Cardiac muscle cell (in vitro differentiated cells and primary cell): ENCODE measurements around the gene EHBP1L1. TPM values are rescaled to one million over a fixed set of nuclear protein-coding genes. Genes with fewer than 3 reads are reported as not detected.

Experiments used
- DNase-seq, 2 donors: peaks; one replicate each; pipeline versions ENCODE4 v3.0.0 to v3.0.0-alpha.2; 2010 to 2017; ENCODE audit warnings: low read depth in 1 of 2, low spot score in 1 of 2
- H3K27ac ChIP-seq: fragments of 200-600 bp; sonication (generic); 2 replicates; pipeline ENCODE4 v1.5.1; 2016
- H3K27me3 ChIP-seq: fragments of 200-600 bp; sonication (generic); 2 replicates; pipeline ENCODE4 v1.6.0; 2016; ENCODE audit warnings: control low read depth
- H3K36me3 ChIP-seq: fragments of 200-600 bp; sonication (generic); 2 replicates; pipeline ENCODE4 v1.5.1; 2016; ENCODE audit warnings: control low read depth
- H3K4me1 ChIP-seq: fragments of 200-600 bp; sonication (generic); 2 replicates; pipeline ENCODE4 v1.8.1; 2017; ENCODE audit warnings: low read depth, mild to moderate bottlenecking, mixed run types
- H3K4me3 ChIP-seq: fragments of 200-600 bp; sonication (generic); 2 replicates; pipeline ENCODE4 v1.5.1; 2016; ENCODE audit warnings: mild to moderate bottlenecking
- H3K9me3 ChIP-seq: fragments of 200-600 bp; sonication (generic); 2 replicates; pipeline ENCODE4 v1.5.1; 2017; ENCODE audit warnings: low read depth, mild to moderate bottlenecking, control low read depth
- polyA plus RNA-seq: library from polyadenylated mRNA; unstranded; fragments of >200 nt; fragmentation: Nextera tagmentation; extraction: Ambion mirVana; gene quantifications from 2 replicates; pipeline ENCODE4 v1.2.1, GENCODE V29; 2016
- total RNA-seq: library from RNA; depleted of rRNA; stranded (reverse); fragments of >200 nt; gene quantifications from 2 replicates; pipeline ENCODE4 v1.2.3, GENCODE V29; 2016
- TF ChIP-seq, protein P1 (sequence below): IDR thresholded peaks from 2 replicates; pipeline ENCODE4 v1.5.1; 2012; ENCODE audit warnings: low read depth, mild to moderate bottlenecking, low read length

Gene EHBP1L1
- total and polyA plus RNA-seq, 2 experiments from 2014 or later, result 14.2 to 50.5 TPM

DNA sequence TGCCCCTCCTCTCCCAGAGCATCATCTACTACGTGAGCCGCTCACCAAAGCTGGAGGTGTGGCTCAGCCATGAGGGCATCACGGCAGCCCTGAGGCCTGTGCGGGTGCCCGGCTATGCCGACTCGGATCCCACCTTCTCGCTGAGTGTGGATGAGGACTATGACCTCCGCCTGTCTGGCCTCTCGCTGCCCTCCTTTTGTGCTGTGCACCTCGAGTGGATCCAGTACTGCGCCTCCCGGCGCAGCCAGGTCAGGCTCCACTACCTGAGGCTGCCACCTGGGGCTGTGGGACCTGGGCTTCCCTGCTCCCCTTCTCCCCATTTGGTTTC lies 58.2 kb downstream of the EHBP1L1 start:
- H3K27me3 ChIP-seq, result no peaks in the 10 kb centered on the region
- DNase-seq, result no peak
- H3K9me3 ChIP-seq, result no peaks in the 10 kb centered on the region
- no peak overlapping the region for H3K27ac ChIP-seq
- no peak overlapping the region for H3K4me3 ChIP-seq
- TF ChIP-seq, protein P1, sequence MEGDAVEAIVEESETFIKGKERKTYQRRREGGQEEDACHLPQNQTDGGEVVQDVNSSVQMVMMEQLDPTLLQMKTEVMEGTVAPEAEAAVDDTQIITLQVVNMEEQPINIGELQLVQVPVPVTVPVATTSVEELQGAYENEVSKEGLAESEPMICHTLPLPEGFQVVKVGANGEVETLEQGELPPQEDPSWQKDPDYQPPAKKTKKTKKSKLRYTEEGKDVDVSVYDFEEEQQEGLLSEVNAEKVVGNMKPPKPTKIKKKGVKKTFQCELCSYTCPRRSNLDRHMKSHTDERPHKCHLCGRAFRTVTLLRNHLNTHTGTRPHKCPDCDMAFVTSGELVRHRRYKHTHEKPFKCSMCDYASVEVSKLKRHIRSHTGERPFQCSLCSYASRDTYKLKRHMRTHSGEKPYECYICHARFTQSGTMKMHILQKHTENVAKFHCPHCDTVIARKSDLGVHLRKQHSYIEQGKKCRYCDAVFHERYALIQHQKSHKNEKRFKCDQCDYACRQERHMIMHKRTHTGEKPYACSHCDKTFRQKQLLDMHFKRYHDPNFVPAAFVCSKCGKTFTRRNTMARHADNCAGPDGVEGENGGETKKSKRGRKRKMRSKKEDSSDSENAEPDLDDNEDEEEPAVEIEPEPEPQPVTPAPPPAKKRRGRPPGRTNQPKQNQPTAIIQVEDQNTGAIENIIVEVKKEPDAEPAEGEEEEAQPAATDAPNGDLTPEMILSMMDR, result no peak
- peaks cover 11% of the 10 kb centered on the region for H3K4me1 ChIP-seq
- peaks cover 16% of the 10 kb centered on the region for H3K36me3 ChIP-seq

DNA sequence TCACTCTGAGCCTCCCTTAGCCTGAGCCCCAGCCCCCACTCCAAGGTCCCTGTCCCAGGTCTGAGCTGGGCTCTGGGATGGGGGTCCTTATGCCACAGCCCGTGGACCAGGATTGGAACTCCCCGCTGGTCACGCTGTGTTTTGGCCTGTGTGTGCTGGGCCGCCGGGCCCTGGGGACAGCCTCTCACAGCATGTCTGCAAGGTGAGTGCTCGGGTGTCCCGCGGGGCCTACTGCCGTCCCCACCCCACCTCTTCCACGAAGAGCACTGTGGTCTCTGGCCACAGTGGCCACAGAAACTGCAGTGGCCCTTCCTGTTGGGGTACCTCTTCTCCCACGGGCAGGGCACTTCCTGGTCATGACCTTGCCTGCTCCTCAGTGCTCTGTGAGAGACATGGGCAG lies 58.6 kb downstream of the EHBP1L1 start:
- Histone ChIP-seq H3K9me3 (no peaks in the 10 kb centered on the region), H3K36me3 (peaks cover 13% of the 10 kb centered on the region), H3K4me1 (peaks cover 11% of the 10 kb centered on the region), H3K27ac (no peak overlapping the region), H3K4me3 (no peak overlapping the region), H3K27me3 (no peaks in the 10 kb centered on the region)
- TF ChIP-seq, protein P1, result no peak
- no peak for DNase-seq

DNA sequence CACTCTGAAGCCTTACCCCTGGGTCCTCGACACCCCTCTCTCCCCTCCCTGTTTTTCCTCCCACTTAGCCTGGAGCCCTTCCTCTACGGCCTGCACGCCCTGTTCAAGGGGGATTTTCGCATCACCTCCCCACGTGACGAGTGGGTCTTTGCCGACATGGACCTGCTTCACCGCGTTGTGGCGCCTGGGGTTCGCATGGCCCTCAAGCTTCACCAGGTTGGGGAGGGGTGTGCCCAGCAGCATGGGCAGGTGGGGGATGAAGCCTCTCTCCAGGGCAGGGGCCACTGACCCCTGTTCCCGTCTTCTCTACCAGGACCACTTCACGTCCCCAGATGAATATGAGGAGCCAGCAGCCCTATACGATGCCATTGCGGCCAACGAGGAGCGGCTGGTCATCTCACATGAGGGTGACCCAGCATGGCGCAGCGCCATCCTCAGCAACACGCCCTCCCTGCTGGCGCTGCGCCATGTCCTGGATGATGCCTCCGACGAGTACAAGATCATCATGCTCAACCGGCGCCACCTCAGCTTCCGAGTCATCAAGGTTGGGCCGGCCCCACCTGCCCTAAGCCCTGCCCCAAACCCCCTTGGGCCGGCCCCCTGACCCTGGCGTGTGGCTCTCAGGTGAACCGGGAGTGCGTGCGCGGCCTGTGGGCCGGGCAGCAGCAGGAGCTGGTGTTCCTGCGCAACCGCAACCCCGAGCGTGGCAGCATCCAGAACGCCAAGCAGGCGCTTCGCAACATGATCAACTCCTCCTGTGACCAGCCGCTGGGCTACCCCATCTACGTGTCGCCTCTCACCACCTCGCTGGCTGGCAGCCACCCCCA lies 59.3 kb downstream of the EHBP1L1 start:
- Histone ChIP-seq H3K27ac (no peak overlapping the region), H3K9me3 (no peaks in the 10 kb centered on the region), H3K4me1 (peaks cover 11% of the 10 kb centered on the region), H3K27me3 (no peaks in the 10 kb centered on the region), H3K4me3 (no peak overlapping the region), H3K36me3 (peaks cover 6% of the 10 kb centered on the region)
- no peak for DNase-seq
- TF ChIP-seq, protein P1, result no peak

DNA sequence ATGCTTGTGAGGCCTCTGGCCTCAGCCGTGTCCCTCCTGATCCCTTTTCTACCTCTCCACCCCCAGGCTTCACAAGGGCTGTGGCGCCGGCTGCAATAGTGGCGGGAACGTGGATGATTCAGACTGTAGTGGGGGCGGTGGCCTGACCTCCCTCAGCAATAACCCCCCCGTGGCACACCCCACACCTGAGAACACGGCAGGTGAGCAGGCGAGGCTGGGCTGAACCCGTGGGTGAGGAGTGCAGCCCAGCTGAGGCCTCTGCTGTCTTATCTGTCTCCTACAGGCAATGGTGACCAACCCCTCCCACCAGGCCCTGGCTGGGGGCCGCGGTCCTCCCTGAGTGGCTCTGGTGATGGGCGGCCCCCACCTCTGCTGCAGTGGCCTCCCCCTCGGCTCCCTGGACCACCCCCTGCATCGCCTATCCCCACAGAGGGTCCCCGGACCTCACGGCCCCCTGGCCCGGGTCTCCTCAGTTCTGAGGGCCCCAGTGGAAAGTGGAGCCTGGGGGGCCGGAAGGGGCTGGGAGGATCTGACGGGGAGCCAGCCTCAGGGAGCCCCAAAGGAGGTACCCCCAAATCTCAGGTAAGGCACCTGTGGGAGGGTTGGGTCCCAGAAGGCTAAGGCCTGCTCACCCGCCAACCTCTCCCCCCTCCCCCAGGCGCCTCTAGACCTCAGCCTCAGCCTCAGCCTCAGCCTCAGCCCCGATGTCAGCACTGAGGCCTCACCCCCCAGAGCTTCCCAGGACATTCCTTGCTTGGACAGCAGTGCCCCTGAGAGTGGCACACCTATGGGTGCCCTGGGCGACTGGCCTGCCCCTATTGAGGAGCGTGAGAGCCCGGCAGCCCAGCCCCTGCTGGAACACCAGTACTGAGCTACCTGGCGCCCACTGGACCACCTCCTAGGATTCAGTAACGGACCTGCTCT lies 60.5 kb downstream of the EHBP1L1 start:
- Histone ChIP-seq H3K9me3 (no peaks in the 10 kb centered on the region), H3K27me3 (no peaks in the 10 kb centered on the region), H3K27ac (peak overlapping the region; percentile 51), H3K4me3 (no peak overlapping the region), H3K4me1 (peaks cover 11% of the 10 kb centered on the region), H3K36me3 (no peaks in the 10 kb centered on the region)
- TF ChIP-seq, protein P1, result no peak
- no peak for DNase-seq

DNA sequence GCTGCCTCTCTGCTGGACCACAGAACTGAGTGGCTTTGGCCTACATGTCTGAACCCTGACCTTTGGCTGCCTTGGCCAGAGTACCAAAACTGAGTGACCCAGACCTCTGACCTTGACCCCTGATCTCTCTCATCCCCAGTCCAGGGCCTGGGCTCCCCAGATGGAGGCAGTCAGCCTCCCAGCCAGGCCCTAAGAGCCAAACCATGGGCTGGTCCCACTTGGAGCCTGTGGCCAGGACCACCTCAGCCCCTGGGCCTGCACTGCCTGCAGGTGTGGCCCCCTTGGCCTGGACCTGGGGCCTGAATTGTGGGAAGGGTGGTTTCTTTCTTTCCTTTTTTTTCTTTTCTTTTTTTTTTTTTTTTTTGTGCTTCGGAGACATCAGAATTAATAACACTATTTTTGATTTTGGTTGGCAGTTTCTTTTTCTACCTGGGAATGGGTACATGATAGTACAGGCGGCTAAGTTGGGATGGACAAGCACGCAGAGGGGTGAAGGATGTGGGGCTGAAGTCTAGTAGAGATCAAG lies 61.2 kb downstream of the EHBP1L1 start:
- DNase-seq, result no peak
- Histone ChIP-seq H3K4me1 (peaks cover 11% of the 10 kb centered on the region), H3K27me3 (no peaks in the 10 kb centered on the region), H3K4me3 (no peak overlapping the region), H3K27ac (peak overlapping the region; percentile 51), H3K36me3 (no peaks in the 10 kb centered on the region), H3K9me3 (no peaks in the 10 kb centered on the region)
- TF ChIP-seq, protein P1, result no peak
